ENCODE measurements around the gene CHIC2.
"Not testable (repeated sequence)": the region's sequence is repeated elsewhere in the genome, so short reads cannot be mapped to it uniquely, and the experiment has no call there.

Gene CHIC2

GRCh38 chr4:54055494-54055893, 8.9 kb downstream of the CHIC2 start:
- H4K20me1 ChIP-seq (ENCODE audit: insufficient read depth, low read length): peaks cover 59% of the 10 kb centered on the region
- ATAC-seq (ENCODE audit: insufficient read depth, low read depth) (no peak), DNase-seq (no peak)
- no peak overlapping the region for H3K27ac ChIP-seq (ENCODE audit: low read length)
- H3K9ac ChIP-seq (ENCODE audit: low read depth, low read length): no peak overlapping the region
- no peak overlapping the region for H3K4me2 ChIP-seq (ENCODE audit: insufficient read depth, low read length)
- no peaks in the 10 kb centered on the region for H3K27me3 ChIP-seq (ENCODE audit: insufficient read depth, low read length, poor library complexity)
- TF ChIP-seq EZH2 (IDR thresholded peaks at IDR 0.05; ENCODE audit: borderline replicate concordance, low read depth, low read length, severe bottlenecking): no peak
- TF ChIP-seq CTCF (IDR thresholded peaks at IDR 0.05; ENCODE audit: borderline replicate concordance, extremely low read depth, low read length, poor library complexity, severe bottlenecking): no peak
- peaks cover 32% of the 10 kb centered on the region for H3K4me1 ChIP-seq (ENCODE audit: insufficient read depth, low read length)
- peaks cover 98% of the 10 kb centered on the region for H3K79me2 ChIP-seq (ENCODE audit: insufficient read depth, low read length)
- peaks cover 9% of the 10 kb centered on the region for H3K36me3 ChIP-seq (ENCODE audit: insufficient read depth, low read length)
- H3K9me3 ChIP-seq (ENCODE audit: insufficient read depth, low read length, severe bottlenecking): no peaks in the 10 kb centered on the region
- no peak overlapping the region for H2AFZ ChIP-seq (ENCODE audit: low read depth, low read length)
- no peak overlapping the region for H3K4me3 ChIP-seq (ENCODE audit: low read depth in 1 of 2, low read length in 2 of 2)

- peaks cover 11% of the 10 kb centered on the region; the same call in 1 of the 2 replicates for H3K36me3 ChIP-seq (ENCODE audit: insufficient read depth, low read length)
- no peak for TF ChIP-seq EZH2 (IDR thresholded peaks at IDR 0.05; ENCODE audit: borderline replicate concordance, low read depth, low read length, severe bottlenecking)
- TF ChIP-seq CTCF (IDR thresholded peaks at IDR 0.05; ENCODE audit: borderline replicate concordance, extremely low read depth, low read length, poor library complexity, severe bottlenecking): no peak
- DNase-seq (no peak), ATAC-seq (ENCODE audit: insufficient read depth, low read depth) (no peak)
- no peak overlapping the region for H3K27ac ChIP-seq (ENCODE audit: low read length)
- no peak overlapping the region for H2AFZ ChIP-seq (ENCODE audit: low read depth, low read length)
- H3K4me3 ChIP-seq (ENCODE audit: low read depth in 1 of 2, low read length in 2 of 2): no peak overlapping the region
- H3K4me2 ChIP-seq (ENCODE audit: insufficient read depth, low read length): no peak overlapping the region
- peaks cover 98% of the 10 kb centered on the region for H3K79me2 ChIP-seq (ENCODE audit: insufficient read depth, low read length)
- H4K20me1 ChIP-seq (ENCODE audit: insufficient read depth, low read length): peaks cover 55% of the 10 kb centered on the region
- H3K9me3 ChIP-seq (ENCODE audit: insufficient read depth, low read length, severe bottlenecking): no peaks in the 10 kb centered on the region
- H3K27me3 ChIP-seq (ENCODE audit: insufficient read depth, low read length, poor library complexity): no peaks in the 10 kb centered on the region
- peaks cover 22% of the 10 kb centered on the region for H3K4me1 ChIP-seq (ENCODE audit: insufficient read depth, low read length)
- H3K9ac ChIP-seq (ENCODE audit: low read depth, low read length): no peak overlapping the region
These were observed 9.9 kb downstream of the CHIC2 start for GRCh38 chr4:54054501-54054900.

- H3K27me3 ChIP-seq (ENCODE audit: insufficient read depth, low read length, poor library complexity); H3K4me3 ChIP-seq (ENCODE audit: low read depth in 1 of 2, low read length in 2 of 2); H3K9me3 ChIP-seq (ENCODE audit: insufficient read depth, low read length, severe bottlenecking); H3K27ac ChIP-seq (ENCODE audit: low read length); H2AFZ ChIP-seq (ENCODE audit: low read depth, low read length); DNase-seq; H3K9ac ChIP-seq (ENCODE audit: low read depth, low read length); ATAC-seq (ENCODE audit: insufficient read depth, low read depth); H3K4me2 ChIP-seq (ENCODE audit: insufficient read depth, low read length): not testable (repeated sequence)
- H3K79me2 ChIP-seq (ENCODE audit: insufficient read depth, low read length): peaks cover 91% of the 10 kb centered on the region
- H3K4me1 ChIP-seq (ENCODE audit: insufficient read depth, low read length): peaks cover 18% of the 10 kb centered on the region
- peaks cover 23% of the 10 kb centered on the region; the same call in 1 of the 2 replicates for H3K36me3 ChIP-seq (ENCODE audit: insufficient read depth, low read length)
- H4K20me1 ChIP-seq (ENCODE audit: insufficient read depth, low read length): peaks cover 53% of the 10 kb centered on the region
These were observed 11.1 kb downstream of the CHIC2 start for GRCh38 chr4:54053322-54053721.

- Histone ChIP-seq H3K4me3 (ENCODE audit: low read depth in 1 of 2, low read length in 2 of 2) (no peak overlapping the region), H2AFZ (ENCODE audit: low read depth, low read length) (no peak overlapping the region), H4K20me1 (ENCODE audit: insufficient read depth, low read length) (peaks cover 25% of the 10 kb centered on the region), H3K27me3 (ENCODE audit: insufficient read depth, low read length, poor library complexity) (no peaks in the 10 kb centered on the region), H3K36me3 (ENCODE audit: insufficient read depth, low read length) (peaks cover 24% of the 10 kb centered on the region; the same call in 1 of the 2 replicates), H3K4me2 (ENCODE audit: insufficient read depth, low read length) (no peak overlapping the region), H3K9ac (ENCODE audit: low read depth, low read length) (no peak overlapping the region), H3K27ac (ENCODE audit: low read length) (no peak overlapping the region), H3K79me2 (ENCODE audit: insufficient read depth, low read length) (peaks cover 61% of the 10 kb centered on the region), H3K4me1 (ENCODE audit: insufficient read depth, low read length) (no peaks in the 10 kb centered on the region), H3K9me3 (ENCODE audit: insufficient read depth, low read length, severe bottlenecking) (no peaks in the 10 kb centered on the region)
- ATAC-seq (ENCODE audit: insufficient read depth, low read depth) (no peak), DNase-seq (no peak)
- no peak for TF ChIP-seq EZH2 (IDR thresholded peaks at IDR 0.05; ENCODE audit: borderline replicate concordance, low read depth, low read length, severe bottlenecking)
- no peak for TF ChIP-seq CTCF (IDR thresholded peaks at IDR 0.05; ENCODE audit: borderline replicate concordance, extremely low read depth, low read length, poor library complexity, severe bottlenecking)
These were observed 14.0 kb downstream of the CHIC2 start for GRCh38 chr4:54050214-54050904.

GRCh38 chr4:54043630-54044029, 20.8 kb downstream of the CHIC2 start:
- H3K79me2 ChIP-seq (ENCODE audit: insufficient read depth, low read length): peaks cover 23% of the 10 kb centered on the region
- not testable (repeated sequence) for H3K4me3 ChIP-seq (ENCODE audit: low read depth in 1 of 2, low read length in 2 of 2); H3K4me2 ChIP-seq (ENCODE audit: insufficient read depth, low read length); H3K27me3 ChIP-seq (ENCODE audit: insufficient read depth, low read length, poor library complexity); H4K20me1 ChIP-seq (ENCODE audit: insufficient read depth, low read length); DNase-seq; H3K9me3 ChIP-seq (ENCODE audit: insufficient read depth, low read length, severe bottlenecking); H3K27ac ChIP-seq (ENCODE audit: low read length); H3K9ac ChIP-seq (ENCODE audit: low read depth, low read length); ATAC-seq (ENCODE audit: insufficient read depth, low read depth); H2AFZ ChIP-seq (ENCODE audit: low read depth, low read length)
- H3K4me1 ChIP-seq (ENCODE audit: insufficient read depth, low read length): peaks cover 16% of the 10 kb centered on the region; the same call in 1 of the 2 replicates
- peaks cover 23% of the 10 kb centered on the region; the same call in 1 of the 2 replicates for H3K36me3 ChIP-seq (ENCODE audit: insufficient read depth, low read length)
